Jurkat, Clone E6-1 (cell line): ENCODE data around the gene LIPC.

Experiments used
- DNase-seq: peaks from one replicate; pipeline ENCODE4 v3.0.0-alpha.2; 2011; ENCODE audit warnings: low read depth, low spot score
- H3K4me3 ChIP-seq: 2 replicates; pipeline ENCODE4 v1.5.1; 2011; ENCODE audit warnings: mild to moderate bottlenecking, low read length, control low read depth, moderate library complexity

Gene LIPC

DNA sequence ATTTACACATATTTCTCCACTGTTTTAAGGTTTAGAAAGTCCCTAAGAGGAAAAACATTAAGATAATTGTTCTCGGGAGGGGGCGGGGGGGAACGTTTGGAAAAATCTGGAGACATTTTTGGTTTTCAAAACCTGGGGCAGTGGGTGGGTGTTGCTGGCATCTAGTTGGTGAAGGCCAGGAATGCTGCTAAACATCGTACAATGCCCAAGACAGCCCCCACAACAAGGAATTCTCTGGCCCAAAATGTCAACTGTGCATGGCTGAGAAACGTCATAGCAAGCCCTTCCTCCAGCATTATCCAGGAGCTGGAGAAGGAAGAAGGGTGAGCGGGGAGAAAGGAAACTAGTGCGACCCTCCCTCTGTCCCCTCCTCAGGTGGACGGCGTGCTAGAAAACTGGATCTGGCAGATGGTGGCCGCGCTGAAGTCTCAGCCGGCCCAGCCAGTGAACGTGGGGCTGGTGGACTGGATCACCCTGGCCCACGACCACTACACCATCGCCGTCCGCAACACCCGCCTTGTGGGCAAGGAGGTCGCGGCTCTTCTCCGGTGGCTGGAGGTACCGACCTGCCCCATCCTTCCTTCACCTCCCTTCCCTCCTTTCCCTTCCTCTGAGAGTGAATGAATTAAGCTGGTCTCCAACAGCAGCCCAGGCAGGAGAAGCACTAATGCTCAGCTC lies 109.8 kb downstream of the LIPC start:
- DNase-seq, result no peak

GRCh38 chr15:58543664-58544335 lies 112.0 kb downstream of the LIPC start:
- no peak for DNase-seq
- no peak overlapping the region for H3K4me3 ChIP-seq

More for the DNA sequence above, 109.8 kb downstream of the LIPC start:
- H3K4me3 ChIP-seq, result no peak overlapping the region

DNA sequence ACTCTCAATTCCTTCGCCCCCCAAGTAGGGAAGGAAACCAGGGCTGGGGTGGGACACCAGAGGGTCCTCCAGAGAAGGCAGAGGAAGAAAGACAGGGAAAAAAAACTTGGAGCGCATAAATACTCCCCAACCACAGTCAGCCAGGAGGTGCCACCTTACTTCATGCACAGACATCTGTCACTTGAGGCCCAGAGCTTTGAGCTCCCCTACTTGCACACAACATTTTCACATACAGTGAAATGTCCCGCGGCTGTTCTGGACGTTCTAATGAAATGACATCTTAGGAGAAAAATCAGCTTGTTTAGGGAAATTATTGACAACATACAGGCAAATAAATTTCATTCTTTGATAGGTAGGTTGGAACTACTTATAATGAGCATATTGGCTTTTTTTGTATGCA lies 113.0 kb downstream of the LIPC start:
- no peak for DNase-seq
- H3K4me3 ChIP-seq, result no peak overlapping the region

DNA sequence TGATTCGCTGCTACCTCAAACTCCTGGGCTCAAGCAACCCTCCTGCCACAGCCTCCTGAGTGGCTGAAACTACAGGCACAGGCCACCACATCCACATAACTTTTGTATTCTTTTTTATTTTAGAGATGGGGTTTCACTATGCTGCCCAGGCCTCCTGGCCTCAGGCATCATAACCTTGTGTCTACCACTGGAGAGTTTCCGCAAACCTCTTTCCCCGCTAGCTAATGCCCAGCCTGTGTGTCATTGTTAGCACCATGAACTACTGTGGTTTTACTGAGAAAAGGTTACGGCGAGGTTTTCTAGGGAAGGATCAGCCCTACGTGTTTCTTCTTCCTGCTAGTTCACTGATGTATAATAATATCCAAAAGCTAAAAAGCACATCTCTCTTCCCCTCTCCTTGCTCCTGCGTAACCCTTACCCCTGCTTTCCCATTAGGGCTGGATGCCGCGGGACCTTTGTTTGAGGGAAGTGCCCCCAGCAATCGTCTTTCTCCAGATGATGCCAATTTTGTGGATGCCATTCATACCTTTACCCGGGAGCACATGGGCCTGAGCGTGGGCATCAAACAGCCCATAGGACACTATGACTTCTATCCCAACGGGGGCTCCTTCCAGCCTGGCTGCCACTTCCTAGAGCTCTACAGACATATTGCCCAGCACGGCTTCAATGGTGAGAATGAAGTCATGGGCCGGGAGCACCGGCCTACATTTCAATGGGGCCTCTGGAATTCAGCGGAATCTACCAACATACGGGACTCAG lies 113.7 kb downstream of the LIPC start:
- H3K4me3 ChIP-seq, result no peak overlapping the region
- no peak for DNase-seq

- no peak overlapping the region for H3K4me3 ChIP-seq
- no peak for DNase-seq
Observed at GRCh38 chr15:58546066-58546591, 114.3 kb downstream of the LIPC start.

DNA sequence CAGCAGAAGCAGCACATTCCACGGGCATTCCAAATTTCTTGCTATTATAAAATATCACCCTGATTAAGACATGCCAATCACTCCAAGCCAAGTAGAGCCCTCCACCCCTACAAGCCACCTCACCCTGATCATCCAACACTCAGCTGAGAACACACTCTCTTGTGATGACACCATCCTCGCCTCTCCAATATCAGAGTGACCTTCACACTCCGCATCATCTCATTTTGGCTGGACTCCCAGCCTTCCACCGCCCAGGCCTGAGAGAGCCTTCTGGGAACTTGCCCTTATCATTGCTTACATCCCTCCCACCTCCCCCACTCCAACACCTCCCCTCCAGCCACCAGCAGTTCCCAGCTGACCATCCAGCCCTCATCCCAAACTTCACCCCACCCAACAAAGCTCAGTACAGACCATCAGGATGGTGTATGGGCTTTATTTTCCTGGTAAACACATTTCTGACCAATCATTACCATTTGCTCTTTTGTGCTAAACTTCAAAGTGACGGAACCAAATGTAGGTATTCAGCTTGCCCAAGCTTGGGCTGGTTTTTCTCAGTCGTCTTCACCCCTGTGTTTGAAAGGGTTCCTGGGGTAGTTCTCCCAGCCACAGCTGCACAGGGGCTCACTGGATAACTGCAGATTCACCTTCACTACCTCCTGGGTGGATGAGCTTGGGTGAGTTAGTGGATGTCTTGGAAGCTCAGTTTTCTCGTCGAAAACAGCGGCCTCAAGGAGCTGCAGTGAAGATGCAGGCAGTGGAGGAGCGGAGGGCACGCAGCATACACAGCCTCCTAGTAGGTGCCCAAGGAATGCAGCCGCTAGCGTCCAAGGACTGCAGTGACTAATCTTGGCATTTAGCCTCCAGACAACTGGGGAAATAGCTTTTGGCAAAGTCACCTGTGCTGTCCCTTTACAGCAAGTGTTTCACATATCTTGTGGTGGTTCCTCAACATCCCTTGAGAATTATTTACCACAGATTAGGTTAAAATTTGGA lies 115.1 kb downstream of the LIPC start:
- no peak for DNase-seq
- H3K4me3 ChIP-seq, result no peak overlapping the region

DNA sequence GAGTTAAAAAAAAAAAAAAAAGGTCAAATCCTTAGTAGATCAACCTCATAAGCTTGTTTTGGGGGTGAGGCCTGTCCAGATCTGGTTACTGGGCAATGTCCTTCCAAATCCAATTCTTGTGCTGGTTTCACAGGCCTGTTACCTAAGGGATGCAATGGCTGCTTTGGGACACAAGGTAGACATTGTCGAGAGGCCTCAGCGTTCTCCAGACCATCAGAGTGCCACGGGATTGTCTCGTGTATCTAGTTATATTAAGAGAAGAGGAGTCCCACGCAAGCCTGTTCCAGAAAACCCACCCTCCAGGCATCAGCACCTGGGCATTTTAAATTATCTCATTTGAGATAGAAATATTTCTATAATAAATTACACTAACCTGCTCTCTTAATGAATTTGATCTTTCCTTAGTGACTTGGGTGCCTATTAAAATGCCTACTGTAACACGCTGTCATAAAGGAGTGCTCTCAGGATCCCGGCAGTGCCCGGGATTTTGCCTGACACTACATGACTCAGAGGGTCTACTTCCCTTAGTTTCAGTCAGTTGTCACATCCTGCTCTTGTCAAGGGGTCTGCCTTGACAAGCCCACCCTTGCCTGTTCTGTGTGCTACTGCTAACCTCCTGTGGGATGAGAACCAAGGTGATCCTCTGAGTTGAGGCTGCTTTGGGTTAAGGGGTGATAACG lies 116.0 kb downstream of the LIPC start:
- no peak for DNase-seq
- no peak overlapping the region for H3K4me3 ChIP-seq

DNA sequence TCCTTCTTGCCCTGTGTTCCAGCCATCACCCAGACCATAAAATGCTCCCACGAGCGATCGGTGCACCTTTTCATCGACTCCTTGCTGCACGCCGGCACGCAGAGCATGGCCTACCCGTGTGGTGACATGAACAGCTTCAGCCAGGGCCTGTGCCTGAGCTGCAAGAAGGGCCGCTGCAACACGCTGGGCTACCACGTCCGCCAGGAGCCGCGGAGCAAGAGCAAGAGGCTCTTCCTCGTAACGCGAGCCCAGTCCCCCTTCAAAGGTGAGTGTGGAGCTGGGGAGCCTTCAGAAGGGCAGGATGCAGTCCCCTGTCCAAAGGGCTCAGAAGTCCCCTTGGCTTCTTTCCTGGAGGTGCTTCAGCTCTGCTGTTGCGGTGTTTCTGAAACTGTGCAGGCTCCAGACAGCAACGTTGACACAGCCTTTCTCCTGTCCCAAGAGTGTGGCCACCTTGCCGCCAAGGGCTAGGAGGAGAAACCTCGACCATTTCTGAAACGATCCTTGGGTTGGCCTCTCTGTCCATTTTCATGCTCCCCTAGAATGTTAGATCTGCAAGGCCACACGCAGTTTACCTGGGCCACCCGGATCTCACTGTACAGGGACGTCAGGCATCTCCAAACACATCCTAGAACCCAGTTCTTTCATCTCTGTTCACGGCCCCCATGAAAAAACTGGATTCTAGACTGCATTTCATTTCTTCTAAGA lies 116.7 kb downstream of the LIPC start:
- H3K4me3 ChIP-seq, result no peak overlapping the region
- DNase-seq, result no peak

GRCh38 chr15:58549013-58549784 lies 117.4 kb downstream of the LIPC start:
- DNase-seq, result no peak
- no peak overlapping the region for H3K4me3 ChIP-seq

- DNase-seq, result no peak
- no peak overlapping the region for H3K4me3 ChIP-seq
Observed at GRCh38 chr15:58549785-58550074, 117.9 kb downstream of the LIPC start.

DNA sequence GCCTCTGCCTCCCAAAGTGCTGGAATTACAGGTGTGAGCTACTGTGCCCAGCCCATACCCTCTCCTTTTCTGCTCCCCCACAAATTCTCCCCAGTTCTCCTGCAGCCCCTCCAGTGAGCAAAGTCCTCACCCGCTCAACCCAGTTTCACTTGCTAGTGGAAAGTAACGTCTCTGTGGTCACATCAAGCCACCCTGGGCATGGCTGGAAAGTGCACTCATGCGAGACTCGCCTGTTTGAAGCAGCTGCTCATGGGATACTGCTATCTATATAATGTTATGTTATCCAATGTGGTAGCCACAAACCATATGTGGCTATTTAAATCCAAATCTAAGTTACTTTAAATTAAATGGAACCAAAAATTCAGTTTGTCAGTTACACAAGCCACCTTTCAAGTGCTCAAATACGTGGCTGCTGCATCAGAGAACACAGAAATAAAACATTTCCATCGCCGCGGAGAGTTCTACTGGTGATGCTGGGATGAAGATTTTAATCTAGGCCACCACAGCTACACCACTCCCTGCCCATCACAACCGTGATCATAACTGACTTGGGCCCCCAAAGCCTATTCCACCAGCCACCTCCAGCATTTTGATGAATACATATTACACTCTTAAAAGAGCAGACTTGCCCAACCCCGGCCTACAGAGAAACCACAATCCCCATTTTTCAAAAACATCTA lies 119.4 kb downstream of the LIPC start:
- peak; percentile 92 for DNase-seq
- peak overlapping the region; percentile 43 for H3K4me3 ChIP-seq

DNA sequence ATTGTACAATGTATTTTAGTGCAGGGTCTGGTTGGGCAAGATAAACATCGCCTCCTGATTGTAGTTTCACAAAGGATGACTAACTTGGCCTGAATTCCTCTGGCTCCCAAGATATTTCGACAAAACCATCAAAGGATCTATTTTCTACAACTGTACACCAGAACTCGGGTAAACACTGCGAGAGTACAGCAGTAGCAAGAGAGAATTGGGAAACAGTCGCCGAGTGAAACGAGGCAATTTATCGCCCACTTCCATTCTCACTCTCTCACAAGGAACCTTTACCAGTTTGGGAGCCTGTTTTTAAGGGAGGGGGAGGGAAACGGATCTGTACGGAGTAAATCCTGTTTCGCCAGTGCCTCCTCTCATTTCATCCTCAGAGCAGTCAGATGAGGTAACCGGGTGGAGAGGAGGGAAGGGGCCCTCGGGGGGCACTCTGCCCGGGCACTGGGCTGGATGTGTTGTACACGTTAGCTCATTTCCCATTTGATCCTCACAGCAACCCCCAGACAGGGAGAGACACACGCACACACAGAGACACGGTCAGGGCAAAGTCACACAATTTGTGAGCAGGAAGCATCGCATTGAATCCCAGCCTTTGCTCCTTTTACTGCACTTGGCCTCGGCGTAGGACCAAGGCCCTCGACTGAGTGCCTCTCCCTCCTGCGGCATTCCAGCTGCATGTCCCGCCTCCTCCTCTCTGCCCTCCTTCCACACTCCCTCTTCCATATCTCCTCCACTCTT lies 120.1 kb downstream of the LIPC start:
- H3K4me3 ChIP-seq, result peak overlapping the region; percentile 43
- no peak for DNase-seq

DNA sequence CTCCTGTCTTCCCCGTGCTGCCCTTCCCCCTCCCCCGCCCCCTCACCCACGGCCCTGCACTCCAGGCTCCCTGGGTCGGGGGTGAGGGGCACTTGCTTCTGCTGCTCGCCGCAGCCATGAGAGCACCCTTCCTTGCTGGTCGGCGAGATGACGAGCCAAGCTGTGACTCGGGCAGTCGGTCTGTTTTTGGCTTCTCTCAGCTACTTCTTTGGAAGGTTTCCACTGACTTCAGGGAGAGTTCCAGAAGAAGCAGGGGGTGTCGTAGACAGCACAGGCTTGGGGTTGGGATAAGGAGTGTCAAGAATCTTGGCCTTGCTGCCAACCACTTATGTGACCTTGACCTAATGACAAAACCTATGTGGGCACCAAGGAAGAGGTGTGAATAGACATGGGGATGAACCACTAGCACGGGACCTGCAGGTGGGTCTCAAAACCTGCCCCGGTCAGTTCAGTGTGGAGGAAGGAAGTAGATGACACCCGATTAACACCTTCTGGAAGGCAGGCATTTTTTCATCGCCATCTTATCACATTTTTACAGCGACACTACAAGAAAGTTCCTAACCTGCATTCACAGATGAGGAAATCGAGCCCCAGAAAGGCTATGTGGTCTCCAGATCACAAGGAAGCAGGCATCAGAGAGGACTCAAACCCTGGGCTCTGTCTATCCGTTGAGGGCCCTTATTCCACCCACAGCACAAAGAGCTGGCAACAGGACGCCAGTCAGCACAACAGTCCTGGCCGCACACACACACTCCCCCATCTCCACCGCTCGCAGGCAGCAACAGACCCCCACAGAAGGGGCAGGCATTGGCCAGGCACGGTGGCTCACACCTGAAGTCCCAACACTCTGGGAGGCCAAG lies 120.9 kb downstream of the LIPC start:
- DNase-seq, result no peak
- H3K4me3 ChIP-seq, result no peak overlapping the region

- H3K4me3 ChIP-seq, result no peak overlapping the region
- DNase-seq, result peak; percentile 49
Observed at GRCh38 chr15:58553365-58553918, 121.7 kb downstream of the LIPC start.

GRCh38 chr15:58554758-58555157 lies 123.0 kb downstream of the LIPC start:
- H3K4me3 ChIP-seq, result no peak overlapping the region

More at GRCh38 chr15:58554758-58555157, 123.0 kb downstream of the LIPC start:
- DNase-seq, result no peak
